GM21381 (cell line): Measurements from ENCODE around the gene SLC9A5.

ENCODE experiments used
- ATAC-seq: cut with Tn5 transposase; IDR thresholded peaks from one replicate; pipeline ENCODE4 v1.9.1; 2021; ENCODE audit warnings: mild to moderate bottlenecking, moderate library complexity; ENCODE audit not compliant: unreplicated experiment

The SLC9A5 gene

GRCh38 chr16:67248401-67249177 is at the start of gene SLC9A5:
Gene SLC9A5 (plus strand): TSS chr16:67248979. CDS start chr16:67249015, 36 bp downstream.
- ATAC-seq: no peak

- ATAC-seq: no peak
Observed at GRCh38 chr16:67199011-67199807, 49.6 kb upstream of the SLC9A5 start, which contains the start of gene ELMO3. Gene ELMO3 (plus strand): TSS chr16:67199131. CDS start chr16:67199327, 196 bp downstream.

GRCh38 chr16:67199808-67200198 is 49.0 kb upstream of the SLC9A5 start:
- no peak for ATAC-seq

GRCh38 chr16:67200491-67200890 is 48.3 kb upstream of the SLC9A5 start:
- no peak for ATAC-seq

- no peak for ATAC-seq
Observed at GRCh38 chr16:67201411-67202345, 47.1 kb upstream of the SLC9A5 start.

GRCh38 chr16:67202426-67202825 is 46.4 kb upstream of the SLC9A5 start:
- ATAC-seq: no peak

- ATAC-seq: no peak
Observed at GRCh38 chr16:67202956-67203493, 45.8 kb upstream of the SLC9A5 start.

GRCh38 chr16:67204076-67204475 is 44.7 kb upstream of the SLC9A5 start:
- no peak for ATAC-seq

GRCh38 chr16:67206129-67206837 is 42.5 kb upstream of the SLC9A5 start:
- ATAC-seq: no peak

GRCh38 chr16:67206838-67207248 is 41.9 kb upstream of the SLC9A5 start:
- ATAC-seq: no peak

- no peak for ATAC-seq
Observed at GRCh38 chr16:67207249-67208091, 41.3 kb upstream of the SLC9A5 start.

- ATAC-seq: no peak
Observed at GRCh38 chr16:67208154-67208896, 40.5 kb upstream of the SLC9A5 start.

- no peak for ATAC-seq
Observed at GRCh38 chr16:67209565-67209964, 39.2 kb upstream of the SLC9A5 start.

- no peak for ATAC-seq
Observed at GRCh38 chr16:67210069-67210937, 38.5 kb upstream of the SLC9A5 start.

GRCh38 chr16:67211674-67212073 is 37.1 kb upstream of the SLC9A5 start:
- no peak for ATAC-seq

- no peak for ATAC-seq
Observed at GRCh38 chr16:67212766-67213165, 36.0 kb upstream of the SLC9A5 start.

- no peak for ATAC-seq
Observed at GRCh38 chr16:67213197-67214019, 35.4 kb upstream of the SLC9A5 start.
